ENCODE data around the gene FUOM. TPM values are rescaled to one million over a fixed set of nuclear protein-coding genes. Genes with fewer than 3 reads are reported as not detected.
A peak's percentile ranks its signal among the peaks of the same experiment; 100 is the strongest.

The FUOM gene
- total RNA-seq, 1 experiment from 2014 or later, result not detected

GRCh38 chr10:133338080-133339071 is 19.4 kb downstream of the FUOM start:
- DNase-seq, result no peak

GRCh38 chr10:133337370-133337725 is 20.5 kb downstream of the FUOM start:
- Histone ChIP-seq H3K36me3 (no peaks in the 10 kb centered on the region), H3K27me3 (no peaks in the 10 kb centered on the region)
- DNase-seq, result no peak

More at GRCh38 chr10:133338080-133339071, 19.4 kb downstream of the FUOM start:
- Histone ChIP-seq H3K4me3 (no peak overlapping the region), H3K36me3 (no peaks in the 10 kb centered on the region), H3K4me1 (no peaks in the 10 kb centered on the region), H3K27me3 (no peaks in the 10 kb centered on the region), H3K9me3 (replicated peaks) (no peaks in the 10 kb centered on the region), H3K27ac (no peak overlapping the region)

GRCh38 chr10:133336577-133337369 is 21.0 kb downstream of the FUOM start, which contains the start of gene CALY:
TSS of gene CALY (minus strand) at chr10:133336896. CDS start at chr10:133328989, 7,907 bp downstream.
- DNase-seq, result no peak
- Histone ChIP-seq H3K36me3 (no peaks in the 10 kb centered on the region), H3K4me1 (no peaks in the 10 kb centered on the region), H3K27me3 (no peaks in the 10 kb centered on the region), H3K9me3 (replicated peaks) (no peaks in the 10 kb centered on the region), H3K27ac (no peak within 1 kb of the TSS), H3K4me3 (no peak within 1 kb of the TSS)

More at GRCh38 chr10:133337370-133337725, 20.5 kb downstream of the FUOM start:
- H3K27ac ChIP-seq, result no peak overlapping the region
- H3K4me3 ChIP-seq, result no peak overlapping the region
- no peaks in the 10 kb centered on the region for H3K4me1 ChIP-seq
- no peaks in the 10 kb centered on the region for H3K9me3 ChIP-seq (replicated peaks)

GRCh38 chr10:133336118-133336576 is 21.7 kb downstream of the FUOM start:
- no peaks in the 10 kb centered on the region for H3K27me3 ChIP-seq

GRCh38 chr10:133335246-133336117 is 22.3 kb downstream of the FUOM start:
- DNase-seq, result no peak
- H3K4me3 ChIP-seq, result no peak overlapping the region
- no peaks in the 10 kb centered on the region for H3K9me3 ChIP-seq (replicated peaks)
- H3K36me3 ChIP-seq, result no peaks in the 10 kb centered on the region
- H3K4me1 ChIP-seq, result no peaks in the 10 kb centered on the region
- H3K27me3 ChIP-seq, result no peaks in the 10 kb centered on the region
- no peak overlapping the region for H3K27ac ChIP-seq

More at GRCh38 chr10:133336118-133336576, 21.7 kb downstream of the FUOM start:
- no peak overlapping the region for H3K4me3 ChIP-seq
- H3K36me3 ChIP-seq, result no peaks in the 10 kb centered on the region
- H3K27ac ChIP-seq, result no peak overlapping the region
- H3K9me3 ChIP-seq (replicated peaks), result no peaks in the 10 kb centered on the region
- DNase-seq, result no peak
- H3K4me1 ChIP-seq, result no peaks in the 10 kb centered on the region

GRCh38 chr10:133334503-133335245 is 23.1 kb downstream of the FUOM start:
- DNase-seq, result no peak
- Histone ChIP-seq H3K27me3 (no peaks in the 10 kb centered on the region), H3K27ac (no peak overlapping the region), H3K9me3 (replicated peaks) (no peaks in the 10 kb centered on the region), H3K4me3 (no peak overlapping the region), H3K36me3 (no peaks in the 10 kb centered on the region), H3K4me1 (no peaks in the 10 kb centered on the region)

- Histone ChIP-seq H3K36me3 (no peaks in the 10 kb centered on the region), H3K27me3 (no peaks in the 10 kb centered on the region), H3K4me1 (no peaks in the 10 kb centered on the region; the same call in 1 of the 2 replicates), H3K9me3 (replicated peaks) (no peaks in the 10 kb centered on the region), H3K27ac (no peak overlapping the region), H3K4me3 (no peak overlapping the region)
- DNase-seq, result no peak
Observed at GRCh38 chr10:133332936-133333699, 24.7 kb downstream of the FUOM start.

GRCh38 chr10:133329491-133330202 is 28.2 kb downstream of the FUOM start:
- H3K27ac ChIP-seq, result no peak overlapping the region
- no peak overlapping the region for H3K4me3 ChIP-seq
- DNase-seq, result peak; percentile 72 to 84
- no peaks in the 10 kb centered on the region for H3K27me3 ChIP-seq
- no peaks in the 10 kb centered on the region; the same call in none of the 2 replicates for H3K4me1 ChIP-seq
- H3K9me3 ChIP-seq (replicated peaks), result no peaks in the 10 kb centered on the region
- no peaks in the 10 kb centered on the region for H3K36me3 ChIP-seq

- Histone ChIP-seq H3K27me3 (no peaks in the 10 kb centered on the region), H3K4me1 (no peaks in the 10 kb centered on the region; the same call in none of the 2 replicates), H3K9me3 (replicated peaks) (no peaks in the 10 kb centered on the region), H3K4me3 (no peak overlapping the region), H3K27ac (no peak overlapping the region), H3K36me3 (no peaks in the 10 kb centered on the region)
- no peak for DNase-seq
Observed at GRCh38 chr10:133328358-133329343, 29.2 kb downstream of the FUOM start.

GRCh38 chr10:133327651-133328357 is 30.0 kb downstream of the FUOM start:
- DNase-seq, result peak; percentile 40 to 42
- Histone ChIP-seq H3K27me3 (no peaks in the 10 kb centered on the region), H3K9me3 (replicated peaks) (no peaks in the 10 kb centered on the region), H3K4me1 (no peaks in the 10 kb centered on the region; the same call in none of the 2 replicates), H3K27ac (no peak overlapping the region), H3K36me3 (no peaks in the 10 kb centered on the region), H3K4me3 (no peak overlapping the region)
